K562 (cell line): ENCODE results near the gene ELAC1. TPM values are rescaled to one million over a fixed set of nuclear protein-coding genes. Genes with fewer than 3 reads are reported as not detected.

Source experiments
- JUN ChIP-seq, 2 experiments: sonication (generic) in 1 of 2; formaldehyde crosslinking in 1 of 2; IDR thresholded peaks; 2 replicates each; pipeline versions ENCODE4 v1.6.1 to v1.8.0; 2012 to 2022; ENCODE audit warnings: borderline replicate concordance in 2 of 2, mild to moderate bottlenecking in 2 of 2, improper control_type of control experiment in 1 of 2, low read depth in 1 of 2, low read length in 1 of 2, missing genetic modification reagents in 1 of 2
- ZNF764 ChIP-seq: fragments of 250-450 bp; sonication (Bioruptor Pico); IDR thresholded peaks from 2 replicates; pipeline ENCODE4 v1.4.0; 2020; ENCODE audit warnings: low read depth, mild to moderate bottlenecking, moderate library complexity
- polyA plus RNA-seq, 8 experiments: library from polyadenylated mRNA; depleted of rRNA in 4 of 8; stranded (reverse) in 5 of 8; unstranded in 3 of 8; fragments of >200 nt; fragmentation: Nextera tagmentation in 2 of 8; fragmentation: Illumina TruSeq in 1 of 8; extraction: Ambion mirVana in 2 of 8; extraction: Trizol in 1 of 8; gene quantifications; 2 replicates each; pipeline versions ENCODE4 v1.2.1 to v1.2.3, GENCODE V29; 2011 to 2014; ENCODE audit warnings: inconsistent platforms in 1 of 8, missing spikeins in 1 of 8
- total RNA-seq, 7 experiments: library from RNA; depleted of rRNA in 6 of 7; stranded (reverse); fragments of >200 nt in 6 of 7; fragmentation: Illumina TruSeq in 2 of 7; extraction: Trizol in 2 of 7; gene quantifications; 2 replicates each; pipeline versions ENCODE4 v1.2.1 to v1.2.3, GENCODE V29; 2011 to 2021; ENCODE audit warnings: low replicate concordance in 1 of 7
- TF ChIP-seq, protein P1 (sequence below), 2 experiments: fragments of 450-650 bp; IDR thresholded peaks; 2 replicates each; pipeline ENCODE4 v1.6.1; 2016; ENCODE audit warnings: mild to moderate bottlenecking in 2 of 2, borderline replicate concordance in 1 of 2, low read depth in 1 of 2, moderate library complexity in 1 of 2
- TF ChIP-seq, protein P2 (sequence below): sonication (generic); formaldehyde crosslinking; IDR thresholded peaks from 2 replicates; pipeline ENCODE4 v1.5.0; 2020; ENCODE audit warnings: missing genetic modification reagents

The ELAC1 gene
- total and polyA plus RNA-seq, 9 of the 15 experiments (the other 6 are each of a cell fraction or from before 2014, with no cell fraction given), result 3.7 to 7.7 (median 4.9) TPM

DNA sequence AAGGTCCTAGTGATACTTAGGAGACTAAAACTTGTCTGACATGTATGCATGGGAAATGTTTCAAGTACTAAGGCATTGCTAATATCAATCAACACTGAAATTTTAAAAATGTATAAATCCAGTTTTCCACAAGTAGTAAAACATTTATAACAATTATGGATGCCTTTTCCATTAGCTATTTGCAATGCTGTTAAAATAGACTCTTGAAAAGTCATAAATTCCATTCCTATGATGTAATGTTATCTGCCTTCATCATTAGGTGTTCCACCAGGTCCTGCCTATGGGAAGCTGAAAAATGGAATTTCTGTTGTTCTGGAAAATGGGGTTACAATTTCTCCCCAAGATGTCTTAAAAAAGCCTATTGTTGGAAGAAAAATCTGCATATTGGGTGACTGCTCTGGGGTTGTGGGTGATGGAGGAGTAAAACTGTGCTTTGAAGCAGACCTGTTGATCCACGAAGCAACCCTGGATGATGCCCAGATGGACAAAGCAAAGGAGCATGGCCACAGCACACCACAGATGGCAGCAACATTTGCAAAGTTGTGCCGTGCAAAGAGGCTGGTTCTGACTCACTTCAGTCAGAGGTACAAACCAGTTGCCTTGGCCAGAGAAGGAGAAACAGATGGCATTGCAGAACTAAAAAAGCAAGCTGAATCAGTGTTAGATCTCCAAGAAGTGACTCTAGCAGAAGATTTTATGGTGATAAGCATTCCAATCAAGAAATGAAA, 18.7 kb downstream of the ELAC1 start (continued):
- TF ChIP-seq, protein P1, sequence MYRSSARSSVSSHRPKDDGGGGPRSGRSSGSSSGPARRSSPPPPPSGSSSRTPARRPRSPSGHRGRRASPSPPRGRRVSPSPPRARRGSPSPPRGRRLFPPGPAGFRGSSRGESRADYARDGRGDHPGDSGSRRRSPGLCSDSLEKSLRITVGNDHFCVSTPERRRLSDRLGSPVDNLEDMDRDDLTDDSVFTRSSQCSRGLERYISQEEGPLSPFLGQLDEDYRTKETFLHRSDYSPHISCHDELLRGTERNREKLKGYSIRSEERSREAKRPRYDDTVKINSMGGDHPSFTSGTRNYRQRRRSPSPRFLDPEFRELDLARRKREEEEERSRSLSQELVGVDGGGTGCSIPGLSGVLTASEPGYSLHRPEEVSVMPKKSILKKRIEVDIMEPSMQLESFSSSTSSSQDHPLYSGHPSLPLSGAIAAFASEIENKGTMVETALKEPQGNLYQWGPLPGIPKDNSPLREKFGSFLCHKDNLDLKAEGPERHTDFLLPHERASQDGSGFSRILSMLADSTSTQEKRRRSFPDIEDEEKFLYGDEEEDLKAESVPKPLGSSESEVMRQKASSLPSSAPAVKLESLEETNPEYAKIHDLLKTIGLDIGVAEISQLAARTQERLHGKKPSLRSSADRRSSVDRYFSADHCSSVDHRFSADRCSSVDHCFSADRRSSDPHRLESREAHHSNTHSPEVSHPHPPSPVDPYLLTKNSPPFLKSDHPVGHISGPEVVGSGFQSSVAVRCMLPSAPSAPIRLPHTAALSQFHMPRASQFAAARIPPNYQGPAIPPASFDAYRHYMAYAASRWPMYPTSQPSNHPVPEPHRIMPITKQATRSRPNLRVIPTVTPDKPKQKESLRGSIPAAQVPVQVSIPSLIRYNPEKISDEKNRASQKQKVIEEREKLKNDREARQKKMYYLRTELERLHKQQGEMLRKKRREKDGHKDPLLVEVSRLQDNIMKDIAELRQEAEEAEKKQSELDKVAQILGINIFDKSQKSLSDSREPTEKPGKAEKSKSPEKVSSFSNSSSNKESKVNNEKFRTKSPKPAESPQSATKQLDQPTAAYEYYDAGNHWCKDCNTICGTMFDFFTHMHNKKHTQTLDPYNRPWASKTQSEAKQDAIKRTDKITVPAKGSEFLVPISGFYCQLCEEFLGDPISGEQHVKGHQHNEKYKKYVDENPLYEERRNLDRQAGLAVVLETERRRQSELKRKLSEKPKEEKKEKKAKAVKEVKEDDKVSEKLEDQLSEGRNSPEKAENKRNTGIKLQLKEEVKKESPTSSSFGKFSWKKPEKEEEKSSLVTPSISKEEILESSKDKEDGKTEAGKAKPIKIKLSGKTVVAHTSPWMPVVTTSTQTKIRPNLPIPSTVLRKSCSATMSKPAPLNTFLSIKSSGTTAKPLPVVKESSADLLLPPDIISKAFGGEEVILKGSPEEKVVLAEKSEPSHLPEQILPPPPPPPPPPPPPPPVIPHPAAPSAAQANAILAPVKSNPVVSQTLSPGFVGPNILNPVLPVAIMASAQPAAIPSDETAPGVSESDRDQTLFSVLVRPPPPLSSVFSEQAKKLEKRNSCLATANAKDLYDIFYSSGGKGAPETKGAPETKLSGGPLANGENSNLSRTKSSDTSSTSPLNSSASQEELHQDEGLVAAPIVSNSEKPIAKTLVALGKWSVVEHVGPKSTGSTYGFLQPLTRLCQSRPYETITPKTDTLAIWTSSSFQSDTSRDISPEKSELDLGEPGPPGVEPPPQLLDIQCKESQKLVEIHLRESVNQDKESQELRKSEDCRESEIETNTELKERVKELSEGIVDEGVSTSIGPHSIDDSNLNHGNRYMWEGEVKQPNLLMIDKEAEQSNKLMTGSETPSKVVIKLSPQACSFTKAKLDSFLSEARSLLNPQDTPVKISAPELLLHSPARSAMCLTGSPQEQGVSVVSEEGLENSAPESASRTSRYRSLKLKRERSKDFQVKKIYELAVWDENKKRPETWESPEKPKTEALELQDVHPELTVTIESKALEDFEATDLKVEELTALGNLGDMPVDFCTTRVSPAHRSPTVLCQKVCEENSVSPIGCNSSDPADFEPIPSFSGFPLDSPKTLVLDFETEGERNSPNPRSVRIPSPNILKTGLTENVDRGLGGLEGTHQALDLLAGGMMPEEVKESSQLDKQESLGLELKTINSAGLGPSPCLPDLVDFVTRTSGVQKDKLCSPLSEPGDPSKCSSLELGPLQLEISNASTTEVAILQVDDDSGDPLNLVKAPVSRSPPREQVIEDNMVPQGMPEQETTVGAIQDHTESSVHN (IDR thresholded peaks at IDR 0.05; ENCODE audit: borderline replicate concordance in 1 of 2, low read depth in 1 of 2), result no peak
- TF ChIP-seq ZNF764 (CRISPR knock-in tag), result no peak
- TF ChIP-seq, protein P2, sequence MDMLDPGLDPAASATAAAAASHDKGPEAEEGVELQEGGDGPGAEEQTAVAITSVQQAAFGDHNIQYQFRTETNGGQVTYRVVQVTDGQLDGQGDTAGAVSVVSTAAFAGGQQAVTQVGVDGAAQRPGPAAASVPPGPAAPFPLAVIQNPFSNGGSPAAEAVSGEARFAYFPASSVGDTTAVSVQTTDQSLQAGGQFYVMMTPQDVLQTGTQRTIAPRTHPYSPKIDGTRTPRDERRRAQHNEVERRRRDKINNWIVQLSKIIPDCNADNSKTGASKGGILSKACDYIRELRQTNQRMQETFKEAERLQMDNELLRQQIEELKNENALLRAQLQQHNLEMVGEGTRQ, result no peak
- TF ChIP-seq JUN (IDR thresholded peaks at IDR 0.05; ENCODE audit: borderline replicate concordance, low read depth, low read length), result no peak
- no peak for TF ChIP-seq JUN (CRISPR knock-in tag; IDR thresholded peaks at IDR 0.05; ENCODE audit: borderline replicate concordance)
